GM21619 (cell line): ENCODE measurements around the gene CYTH4.

ENCODE experiments used
- ATAC-seq: cut with Tn5 transposase; IDR thresholded peaks from one replicate; pipeline ENCODE4 v1.9.1; 2021; ENCODE audit not compliant: unreplicated experiment

Gene CYTH4

DNA sequence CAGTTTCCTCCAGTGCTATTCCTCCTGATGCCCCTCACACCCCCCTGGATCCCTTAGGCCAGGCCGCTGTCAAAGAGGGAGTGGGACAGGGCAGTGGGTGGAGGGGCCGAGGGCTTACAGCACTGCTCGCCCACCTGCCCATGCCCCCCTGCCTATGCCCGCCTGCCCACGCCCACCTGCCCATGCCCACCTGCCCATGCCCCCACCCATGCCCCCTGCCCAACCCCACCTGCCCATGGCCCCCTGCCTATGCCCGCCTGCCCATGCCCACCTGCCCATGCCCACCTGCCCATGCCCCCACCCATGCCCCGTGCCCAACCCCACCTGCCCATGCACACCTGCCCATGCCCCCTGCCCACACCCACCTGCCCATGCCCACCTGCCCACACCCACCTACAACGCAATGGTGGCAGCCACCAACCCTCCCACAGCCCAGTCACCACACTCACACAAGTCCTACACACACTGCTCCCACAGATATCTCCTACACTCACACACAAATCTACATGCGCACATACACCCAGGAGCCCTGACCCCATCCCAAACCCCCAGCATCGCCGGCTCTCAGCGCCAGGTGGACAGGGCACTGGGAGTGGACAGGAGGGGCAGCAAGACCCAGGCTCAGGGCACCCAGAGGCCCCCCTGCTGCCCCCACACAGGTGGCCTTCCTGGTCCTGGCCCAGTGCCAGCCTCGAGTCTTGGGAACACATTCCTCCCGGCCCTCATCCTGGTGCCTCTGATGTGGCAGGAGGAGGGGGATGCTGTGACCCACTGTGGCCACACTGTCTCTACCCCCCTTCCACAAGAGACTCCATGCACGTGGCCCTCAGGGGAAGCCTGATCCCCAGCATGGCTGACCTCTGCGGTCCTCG, 61.8 kb downstream of the CYTH4 start:
- no peak for ATAC-seq

DNA sequence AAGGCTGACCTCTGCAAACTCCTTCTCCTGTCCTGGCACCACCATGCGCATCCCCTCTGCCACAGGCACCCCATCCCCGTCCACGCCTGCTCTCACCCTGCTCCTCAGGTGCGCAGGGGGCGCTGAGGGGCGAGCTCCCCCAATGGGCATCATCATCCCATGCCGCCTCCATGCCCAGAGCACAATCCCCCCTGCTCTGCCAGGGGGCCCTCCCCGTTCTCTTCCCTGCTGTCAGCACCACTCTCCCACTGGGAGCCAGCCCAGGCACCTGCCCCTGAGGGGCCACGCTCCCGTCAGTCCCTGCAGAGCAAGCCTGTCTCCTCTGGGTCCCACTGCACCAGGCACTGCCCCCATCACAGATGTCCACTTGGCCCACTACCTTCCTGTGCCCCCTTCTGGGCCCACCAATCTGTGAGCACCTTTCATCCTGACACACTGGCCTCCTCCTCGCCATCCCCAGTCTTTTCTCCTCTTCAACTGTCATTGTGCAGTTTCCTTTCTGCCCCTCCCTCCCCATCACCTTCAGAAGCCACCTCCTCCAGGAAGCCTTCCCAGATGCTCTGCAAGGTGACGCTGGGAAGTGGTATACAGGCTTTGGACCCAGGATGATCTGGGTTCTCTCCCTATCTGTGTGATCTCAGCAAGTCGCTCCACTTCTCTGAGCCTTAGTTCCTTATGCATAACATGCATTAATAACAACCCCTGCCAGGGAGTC, 62.6 kb downstream of the CYTH4 start:
- ATAC-seq = no peak

DNA sequence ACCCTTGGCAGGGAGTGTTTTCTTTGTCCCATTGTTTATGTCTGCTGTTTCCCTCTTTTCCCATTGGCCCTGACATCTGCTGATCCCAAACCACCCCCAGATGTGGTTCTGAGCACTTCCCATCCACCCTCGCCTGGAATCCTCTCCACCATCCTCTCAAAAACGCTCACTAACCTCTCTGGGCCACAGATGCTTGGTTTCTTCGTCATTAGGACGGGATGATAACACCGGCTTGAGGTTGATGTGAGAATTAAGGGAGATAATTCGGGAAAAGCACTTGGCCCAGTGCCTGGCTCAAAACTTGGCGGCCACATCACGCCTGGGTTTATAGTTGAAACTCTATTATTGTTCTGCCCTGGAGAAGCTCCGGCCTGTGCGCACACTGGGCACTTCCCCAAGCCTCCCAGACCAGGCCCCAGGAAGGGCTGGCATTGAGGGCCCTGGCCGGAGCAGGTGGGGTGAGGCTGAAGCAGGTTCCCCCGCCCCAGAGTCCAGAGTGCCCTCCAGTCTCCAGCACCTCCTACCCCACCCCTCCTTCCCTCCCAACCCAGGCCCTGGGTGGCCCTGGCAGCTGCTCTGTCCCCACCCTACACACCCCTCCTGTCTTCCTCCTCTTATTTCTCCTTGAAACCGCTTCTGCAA, 63.7 kb downstream of the CYTH4 start:
- ATAC-seq = no peak

DNA sequence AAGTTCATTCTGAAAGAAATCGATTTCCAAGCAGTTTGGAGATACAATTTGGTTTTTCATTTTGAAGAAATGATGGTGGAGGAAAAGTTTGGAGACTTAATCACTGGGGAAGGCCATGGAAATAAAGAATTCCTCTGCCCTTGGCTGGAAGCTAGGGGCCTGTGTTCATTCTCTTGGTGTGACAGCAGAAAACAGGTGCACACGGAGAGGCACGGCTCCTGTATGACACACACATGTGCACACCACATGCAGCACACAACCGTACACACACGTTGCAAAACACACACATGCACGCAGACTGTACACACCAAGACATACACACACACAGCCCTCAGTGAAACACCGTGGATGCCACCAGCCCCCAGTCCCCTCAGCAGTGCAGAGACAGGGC, 64.2 kb downstream of the CYTH4 start:
- ATAC-seq = no peak

DNA sequence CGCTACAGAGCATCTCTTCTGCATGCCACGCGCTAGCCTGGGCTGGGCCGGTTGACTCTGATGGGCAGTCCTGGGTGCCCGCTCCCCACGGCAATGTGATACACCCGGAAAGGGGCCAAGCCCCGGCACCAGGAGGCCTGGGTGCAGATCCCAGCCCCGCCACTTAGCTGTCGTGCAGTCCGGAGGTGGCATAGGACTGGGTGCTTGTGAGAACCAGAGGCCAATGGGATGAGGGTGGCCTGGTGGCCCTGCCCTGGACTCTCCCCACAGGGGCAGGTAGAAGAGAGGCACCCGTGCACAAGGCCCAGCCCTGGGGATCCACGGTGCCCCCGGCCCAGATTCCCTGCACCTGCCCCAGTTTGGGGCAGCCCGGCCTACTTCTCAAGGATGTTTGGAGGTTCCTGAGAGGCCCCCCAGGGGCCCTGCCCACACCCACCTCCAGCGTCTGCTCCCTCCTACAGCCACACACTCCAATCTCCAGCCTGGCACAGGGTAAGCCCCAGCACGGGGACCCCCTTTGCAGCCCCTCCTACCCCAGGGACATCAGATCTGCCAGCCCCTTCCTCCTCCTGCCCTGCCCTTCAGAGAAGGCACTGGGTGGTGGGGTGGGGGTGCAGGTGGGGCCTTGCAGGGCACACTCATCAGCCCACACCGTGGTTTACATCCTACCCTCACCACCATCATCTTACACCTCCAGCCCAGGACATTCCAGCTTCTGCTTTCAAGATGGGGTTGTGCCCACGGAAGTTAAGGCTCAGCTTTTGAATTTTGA, 66.9 kb downstream of the CYTH4 start:
- ATAC-seq = no peak

DNA sequence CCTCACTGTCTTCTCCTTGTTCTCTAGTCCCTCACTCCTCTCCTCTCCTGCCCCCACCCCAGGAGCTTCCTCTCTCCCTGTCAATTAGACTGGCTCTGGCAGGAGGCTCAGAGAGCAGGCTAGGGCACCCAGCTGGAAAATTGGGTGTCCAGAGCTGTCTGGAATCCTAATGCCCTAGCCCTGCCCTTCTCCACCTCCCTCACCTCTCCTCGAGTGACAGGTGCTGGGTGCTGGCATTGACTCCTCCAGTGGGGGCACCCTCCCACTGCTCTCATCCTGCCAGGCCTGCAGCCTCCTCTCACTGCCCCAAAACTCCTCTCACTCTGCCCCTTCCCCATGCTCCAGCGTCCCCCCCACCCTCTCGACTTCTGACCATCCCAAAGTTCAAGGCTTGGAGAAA, 68.9 kb downstream of the CYTH4 start:
- no peak for ATAC-seq

DNA sequence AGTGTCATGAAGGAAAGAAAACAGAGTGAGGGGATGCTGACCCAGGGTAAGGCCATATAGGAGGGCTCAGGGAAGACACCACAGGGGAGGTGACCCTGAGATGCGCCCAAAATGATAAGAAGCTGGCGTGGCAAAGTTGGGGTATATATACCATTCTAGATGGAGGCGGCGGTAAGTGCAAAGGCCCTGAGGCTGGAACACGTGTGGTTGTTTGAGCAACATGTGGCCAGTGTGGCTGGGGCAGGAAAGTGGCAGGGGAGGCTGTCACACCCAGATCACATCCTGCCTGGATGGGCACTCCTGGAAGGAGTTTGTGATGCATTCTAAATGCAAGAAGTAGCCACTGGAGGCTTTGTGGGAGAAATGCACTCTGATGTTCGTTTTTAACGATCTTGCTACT, 70.2 kb downstream of the CYTH4 start:
- ATAC-seq = no peak

DNA sequence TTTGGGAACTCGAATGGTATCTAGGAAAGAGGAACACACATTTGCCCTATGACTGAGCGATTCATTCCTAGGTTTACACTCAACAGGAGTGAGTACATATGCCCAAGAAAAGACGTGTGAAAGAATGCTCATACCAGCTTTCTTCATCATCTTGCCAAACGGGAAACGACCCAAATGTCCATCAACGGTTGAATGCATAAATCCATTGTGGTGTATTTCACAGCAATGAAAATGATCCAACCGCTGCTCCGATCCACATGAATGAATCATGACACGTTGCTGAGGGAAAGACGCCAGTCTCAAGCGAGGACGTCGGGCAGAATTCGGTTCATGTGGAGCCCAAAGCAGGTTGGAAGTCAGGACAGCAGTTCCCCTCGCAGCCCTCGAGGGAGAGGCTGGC, 71.5 kb downstream of the CYTH4 start:
- ATAC-seq = no peak

DNA sequence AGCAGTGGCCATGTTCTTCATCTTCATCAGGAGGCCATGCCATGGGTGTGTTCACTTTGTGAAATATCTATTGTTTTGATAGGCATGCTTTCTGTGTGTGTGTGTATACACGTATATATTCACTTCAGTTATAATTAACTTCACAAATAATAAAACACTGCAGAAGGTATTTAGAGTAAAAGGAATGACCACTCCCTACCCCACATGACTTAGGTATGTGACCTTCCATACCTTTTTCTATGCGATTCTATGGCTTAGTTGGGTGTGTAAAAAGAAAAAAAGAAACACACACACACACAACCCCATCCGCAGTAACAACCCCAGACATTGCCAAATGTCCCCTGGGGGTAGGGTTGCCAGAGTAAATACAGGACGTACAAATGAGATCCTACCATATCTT, 72.0 kb downstream of the CYTH4 start:
- ATAC-seq = no peak

DNA sequence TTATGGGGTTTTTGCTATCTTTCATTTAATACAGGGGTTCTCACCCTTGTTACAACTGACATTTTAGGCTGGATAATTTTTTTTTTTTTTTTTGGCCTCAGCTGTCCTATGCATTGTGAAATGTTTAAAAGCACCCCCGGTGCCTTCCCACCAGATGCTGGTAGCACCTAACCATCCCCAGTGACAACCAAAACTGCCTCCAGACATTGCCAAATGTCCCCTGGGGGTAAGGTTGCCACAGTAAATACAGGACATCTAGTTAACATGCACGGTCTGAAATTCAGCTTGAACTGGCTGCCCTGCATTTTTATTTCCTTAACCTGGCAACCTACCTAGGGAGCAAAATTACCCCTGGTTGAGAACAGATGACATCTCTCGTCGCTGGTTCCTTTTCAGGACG, 72.4 kb downstream of the CYTH4 start:
- no peak for ATAC-seq

DNA sequence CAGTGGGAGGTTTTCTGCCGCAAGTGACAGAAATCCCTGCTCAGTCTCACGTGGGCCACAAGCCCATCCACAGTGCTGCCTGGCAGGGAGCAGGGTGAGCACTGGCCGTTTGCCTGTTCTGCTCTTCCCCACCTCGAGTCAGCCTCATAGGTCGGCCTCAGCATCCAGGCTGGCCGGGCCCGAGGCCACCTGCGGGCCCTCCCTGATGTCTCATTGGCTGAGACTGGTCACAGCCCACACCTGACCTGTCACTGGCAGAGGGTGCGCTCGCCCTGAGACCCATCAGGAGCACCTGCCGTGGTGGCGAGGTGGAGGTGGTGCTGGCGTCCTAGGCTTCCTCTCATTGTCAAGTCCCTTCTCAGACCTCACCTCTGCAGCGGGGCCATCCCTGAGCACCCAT, 72.9 kb downstream of the CYTH4 start:
- no peak for ATAC-seq

DNA sequence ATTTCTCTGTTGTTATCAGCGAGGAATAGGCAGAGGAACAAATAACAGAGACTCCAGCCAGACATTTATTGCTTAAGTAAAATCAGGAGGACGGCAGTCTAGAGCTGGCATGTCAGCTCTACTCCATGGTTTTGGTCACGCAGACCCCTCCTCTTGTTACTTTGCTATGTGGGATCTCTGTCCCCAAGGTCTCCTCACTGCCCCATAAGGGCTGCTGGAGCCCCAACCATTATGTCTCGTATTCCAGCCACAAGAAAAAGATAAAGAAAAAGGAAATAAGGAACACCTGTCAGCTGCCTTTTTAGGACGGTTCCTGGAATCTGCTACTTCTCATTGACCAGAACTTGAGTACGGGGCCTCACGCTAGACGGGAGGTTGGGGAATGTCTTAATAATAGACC, 74.6 kb downstream of the CYTH4 start:
- no peak for ATAC-seq

DNA sequence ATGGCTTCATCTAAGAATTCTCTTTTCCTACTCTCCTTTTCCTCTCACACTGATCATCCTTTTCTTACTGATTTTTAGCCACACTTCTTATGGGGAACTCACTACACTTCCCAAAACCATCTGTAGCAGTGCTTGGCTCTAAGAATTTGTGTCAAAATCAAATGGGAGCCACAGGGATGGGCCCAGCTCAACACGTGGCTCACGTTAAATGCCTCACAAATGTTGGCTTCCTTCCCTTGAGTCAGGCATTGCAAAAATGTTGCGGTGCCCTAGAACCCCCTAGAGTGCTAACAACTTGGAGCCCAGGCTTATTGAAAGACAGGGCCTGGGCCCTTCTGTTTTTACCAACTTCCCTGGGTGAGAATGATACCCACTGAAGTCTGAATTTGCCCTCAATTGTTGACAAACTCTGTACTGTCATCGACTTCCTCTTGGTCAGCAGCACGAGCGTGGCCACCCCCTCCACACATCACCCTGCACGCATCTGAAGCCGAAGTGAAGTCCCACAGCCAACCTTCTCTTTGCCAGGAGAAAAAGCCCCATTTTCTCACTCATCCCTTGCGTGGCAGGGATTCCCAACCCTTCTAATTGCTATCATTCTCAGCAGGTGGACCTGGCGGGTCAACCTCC, 75.3 kb downstream of the CYTH4 start:
- ATAC-seq = no peak

DNA sequence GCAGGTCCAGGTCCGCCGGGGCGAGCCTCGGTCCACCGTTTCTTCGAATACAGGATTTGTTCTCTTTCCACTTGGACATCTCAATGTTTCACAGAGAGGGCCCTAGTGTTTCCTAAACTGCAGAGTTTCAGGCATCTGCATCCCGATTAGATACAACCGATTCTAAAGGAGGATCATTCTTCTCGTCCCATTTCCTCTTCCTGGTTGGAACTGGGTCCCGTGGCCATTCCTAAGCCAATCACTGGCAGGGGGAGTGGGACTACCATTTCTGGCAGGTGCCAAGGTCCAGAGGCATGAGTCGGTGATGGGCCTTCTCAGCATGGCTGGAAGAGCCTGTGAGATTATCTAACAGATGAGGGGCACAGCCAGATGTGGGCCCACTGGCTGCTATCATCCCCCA, 76.1 kb downstream of the CYTH4 start:
- no peak for ATAC-seq

DNA sequence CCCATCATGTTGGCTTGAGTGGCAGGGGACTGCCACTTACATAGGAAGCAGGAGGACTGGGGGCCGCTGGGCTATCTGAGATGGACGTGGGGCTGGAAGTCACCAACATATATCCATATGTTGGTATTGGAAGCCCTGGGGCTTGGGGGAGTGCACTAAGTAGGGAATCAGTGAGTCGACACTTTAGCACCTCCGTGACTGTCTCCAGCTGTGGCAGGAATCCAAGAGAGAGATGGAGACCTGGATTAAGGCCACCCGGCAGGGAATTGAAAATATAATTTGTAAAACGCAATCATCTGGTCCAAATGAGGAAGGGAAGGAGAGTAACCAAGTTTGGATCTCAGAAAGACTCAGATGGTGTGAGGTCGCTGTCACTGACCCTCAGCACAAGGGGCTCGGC, 76.6 kb downstream of the CYTH4 start:
- ATAC-seq = no peak

DNA sequence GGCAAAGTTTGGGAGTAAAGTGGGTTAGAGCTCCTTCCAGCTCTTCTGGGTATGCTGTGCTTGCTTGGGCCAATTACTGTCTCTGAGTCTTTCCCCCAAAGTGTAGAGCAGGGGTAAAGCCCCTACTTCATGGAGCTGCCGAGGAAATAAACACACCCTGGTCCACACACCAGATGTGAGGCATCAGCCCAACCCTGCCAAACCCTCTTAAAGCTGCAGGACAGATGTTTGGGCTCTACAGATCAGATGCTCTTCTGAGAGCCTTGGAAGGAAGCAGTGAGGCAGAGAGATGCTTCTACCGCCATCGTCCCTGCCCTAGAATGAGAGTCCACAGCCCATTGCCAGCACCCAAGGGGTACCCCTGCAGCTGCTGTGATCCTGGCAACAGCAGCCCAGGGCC, 80.3 kb downstream of the CYTH4 start:
- ATAC-seq = no peak

DNA sequence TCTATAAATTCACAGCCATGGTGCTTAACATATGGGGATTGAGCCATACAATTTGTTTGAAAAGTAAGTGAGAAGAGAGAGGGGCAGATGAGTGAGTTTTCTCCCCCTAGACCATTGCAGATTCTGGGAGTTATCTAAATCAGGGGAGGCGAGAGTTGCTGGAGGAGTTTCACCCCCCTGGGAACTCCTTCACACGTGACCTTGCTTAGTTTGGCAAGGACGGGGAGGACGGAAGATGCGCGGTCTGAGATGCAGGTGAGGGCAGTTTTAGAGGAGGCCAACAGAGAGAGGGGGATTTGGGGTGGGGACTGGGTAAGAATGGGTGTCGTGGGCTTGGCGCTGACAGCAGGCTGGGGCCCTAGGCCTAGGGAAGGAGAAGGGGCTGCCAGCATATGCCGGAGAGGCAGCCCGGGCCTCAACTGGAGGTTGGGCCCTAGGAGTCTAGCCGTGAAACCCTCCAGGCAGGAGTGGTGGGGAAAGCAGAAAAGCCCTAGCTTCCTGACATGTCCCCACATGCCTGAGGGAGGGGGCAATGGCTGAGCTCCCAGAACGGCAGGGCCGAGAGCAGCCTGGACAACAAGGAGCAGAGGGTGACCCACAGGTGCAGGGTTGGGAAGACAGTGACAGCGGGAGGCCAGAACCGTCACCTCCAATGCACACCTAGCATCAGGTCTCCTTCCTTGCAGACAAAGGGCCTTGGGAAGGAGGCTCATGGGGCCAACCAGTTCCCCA, 81.1 kb downstream of the CYTH4 start:
- no peak for ATAC-seq
